Endothelial cell of umbilical vein (primary cell): ENCODE results near the gene NTN5. TPM values are rescaled to one million over a fixed set of nuclear protein-coding genes. Genes with fewer than 3 reads are reported as not detected.

ENCODE experiments used
- BruUV-seq: library from RNA; stranded (reverse); fragments of 400-500 nt; replicated peaks from 2 replicates; lab custom pipeline; 2021; lab: Mats Ljungman, UMichigan
- CTCF ChIA-PET: fragments of 300-600, 350-600 bp; sonication (Branson Sonifier 250); formaldehyde crosslinking; loops from one replicate; lab custom pipeline; 2021; ENCODE audit warnings: antibody characterized with exemption, inconsistent platforms; lab: Charles Lee
- POLR2A ChIA-PET: fragments of 300-600, 350-600 bp; sonication (Branson Sonifier 250); formaldehyde crosslinking; loops from one replicate; lab custom pipeline; 2021; ENCODE audit warnings: antibody characterized with exemption, inconsistent platforms; lab: Charles Lee
- DNase-seq: peaks from one replicate; pipeline ENCODE4 v3.0.0-alpha.2; 2011; ENCODE audit warnings: low read depth, low spot score
- FAIRE-seq: peaks from 2 replicates; lab custom pipeline; 2011; peaks lifted over from hg19 to GRCh38; lab: Jason Lieb, UNC
- H2AFZ ChIP-seq: 2 replicates; pipeline ENCODE4 v1.6.0; 2012; ENCODE audit warnings: low read depth, low read length, control low read depth, inconsistent platforms
- H3K27ac ChIP-seq: 2 replicates; pipeline ENCODE4 v1.5.1; 2011; ENCODE audit warnings: low read depth, mild to moderate bottlenecking, control low read depth, low read length, moderate library complexity; ENCODE audit not compliant: insufficient read depth
- H3K27me3 ChIP-seq, 2 experiments: 2 replicates each; pipeline versions ENCODE4 v1.6.0 to v1.6.1; 2011; ENCODE audit warnings: low read length in 2 of 2, mixed read lengths in 1 of 2; ENCODE audit not compliant: control insufficient read depth in 2 of 2, insufficient read depth in 2 of 2
- H3K36me3 ChIP-seq, 2 experiments: 2 replicates in 1 of 2; 3 replicates in 1 of 2; pipeline ENCODE4 v1.5.1; 2011; ENCODE audit warnings: low read length in 2 of 2, mild to moderate bottlenecking in 1 of 2, moderate library complexity in 1 of 2; ENCODE audit not compliant: control insufficient read depth in 2 of 2, insufficient read depth in 2 of 2; ENCODE audit errors: extremely low read depth in 1 of 2
- H3K4me1 ChIP-seq: 3 replicates; pipeline ENCODE4 v1.5.1; 2011; ENCODE audit warnings: mild to moderate bottlenecking, low read length; ENCODE audit not compliant: control insufficient read depth, insufficient read depth; ENCODE audit errors: extremely low read depth
- H3K4me2 ChIP-seq: 2 replicates; pipeline ENCODE4 v1.6.1; 2011; ENCODE audit warnings: low read length, control low read depth, mixed read lengths; ENCODE audit not compliant: insufficient read depth
- H3K4me3 ChIP-seq, 3 experiments: fragments of 200-600 bp in 1 of 3; sonication (generic), shearing (Covaris generic) in 1 of 3; replicated peaks in 1 of 3; 2 replicates each; pipeline ENCODE4 v1.5.1; 2011 to 2016; ENCODE audit warnings: control low read depth in 3 of 3, low read length in 3 of 3, mild to moderate bottlenecking in 2 of 3, inconsistent platforms in 1 of 3, low read depth in 1 of 3, moderate library complexity in 1 of 3; ENCODE audit not compliant: insufficient read depth in 1 of 3
- H3K79me2 ChIP-seq: 2 replicates; pipeline ENCODE4 v1.6.0; 2012; ENCODE audit warnings: low read length, inconsistent platforms; ENCODE audit not compliant: control insufficient read depth, insufficient read depth
- H3K9ac ChIP-seq: replicated peaks from 2 replicates; pipeline ENCODE3; 2011; ENCODE audit warnings: low read length, control low read depth; ENCODE audit not compliant: insufficient read depth; ENCODE audit errors: extremely low read depth
- H3K9me1 ChIP-seq: replicated peaks from 3 replicates; pipeline ENCODE4 v1.6.0; 2011; ENCODE audit warnings: mild to moderate bottlenecking, low read length; ENCODE audit not compliant: control insufficient read depth, insufficient read depth; ENCODE audit errors: extremely low read depth
- H3K9me3 ChIP-seq: replicated peaks from 2 replicates; pipeline ENCODE4 v1.5.1; 2012; ENCODE audit warnings: low read length, inconsistent platforms; ENCODE audit not compliant: control insufficient read depth, insufficient read depth
- H4K20me1 ChIP-seq: replicated peaks from 2 replicates; pipeline ENCODE3; 2011; ENCODE audit warnings: mild to moderate bottlenecking, low read length; ENCODE audit not compliant: control insufficient read depth, insufficient read depth; ENCODE audit errors: extremely low read depth
- EZH2 ChIP-seq: IDR thresholded peaks from 2 replicates; pipeline ENCODE4 v1.6.1; 2012; ENCODE audit warnings: borderline replicate concordance, low read depth, mild to moderate bottlenecking, moderate library complexity, low read length, inconsistent platforms; ENCODE audit not compliant: severe bottlenecking
- FOS ChIP-seq: IDR thresholded peaks from 2 replicates; pipeline ENCODE4 v1.6.1; 2011; ENCODE audit warnings: mild to moderate bottlenecking, low read length, moderate library complexity, borderline replicate concordance; ENCODE audit not compliant: insufficient read depth
- GATA2 ChIP-seq: IDR thresholded peaks from 2 replicates; pipeline ENCODE4 v1.7.0; 2011; ENCODE audit warnings: low read depth, mild to moderate bottlenecking, moderate library complexity, mixed read lengths, low read length; ENCODE audit not compliant: insufficient read length, insufficient read depth
- JUN ChIP-seq: IDR thresholded peaks from 2 replicates; pipeline ENCODE4 v1.6.1; 2011; ENCODE audit warnings: borderline replicate concordance, low read depth; ENCODE audit not compliant: insufficient read length, insufficient read depth
- MYC ChIP-seq: IDR thresholded peaks from one replicate; pipeline ENCODE4 v1.6.1; 2011; ENCODE audit warnings: mild to moderate bottlenecking, low read depth, low read length
- POLR2A ChIP-seq: IDR thresholded peaks from 2 replicates; pipeline ENCODE4 v1.6.1; 2012; ENCODE audit warnings: low read depth, mild to moderate bottlenecking, control low read depth, low read length
- POLR2AphosphoS5 ChIP-seq: IDR thresholded peaks from 2 replicates; pipeline ENCODE4 v1.6.1; 2012; ENCODE audit warnings: low read depth, mild to moderate bottlenecking, control low read depth, low read length, moderate library complexity; ENCODE audit not compliant: insufficient read depth
- dilution Hi-C: fragments of 300-500 bp; cut with MboI; formaldehyde crosslinking; loops from one replicate; pipeline ENCODE4 v1.15.0; 2019; ENCODE audit warnings: low sequenced_read_pairs; ENCODE audit not compliant: extremely low pct_ligation_motif_present
- intact Hi-C: fragments of 100-400 bp; cut with micrococcal nuclease; formaldehyde crosslinking; loops from one replicate; pipeline ENCODE4 v1.10.0; 2022
- polyA plus RNA-seq, 4 experiments: library from polyadenylated mRNA; depleted of rRNA in 3 of 4; stranded (reverse) in 3 of 4; unstranded in 1 of 4; fragments of >200 nt; gene quantifications; 2 replicates each; pipeline versions ENCODE4 v1.2.1 to v1.2.3, GENCODE V29; 2011 to 2012; ENCODE audit warnings: missing spikeins in 1 of 4
- total RNA-seq: library from RNA; stranded (reverse); gene quantifications from 2 replicates; pipeline ENCODE4 v1.2.3, GENCODE V29; 2021
- TF ChIP-seq, protein P1 (sequence below), 2 donors: IDR thresholded peaks; 1 replicate in 1 of 2; 2 replicates in 1 of 2; pipeline ENCODE4 v1.5.1; 2011; ENCODE audit warnings: low read length in 2 of 2, mild to moderate bottlenecking in 2 of 2, moderate library complexity in 2 of 2, control low read depth in 1 of 2, inconsistent platforms in 1 of 2, low read depth in 1 of 2; ENCODE audit not compliant: insufficient read depth in 1 of 2; ENCODE audit errors: extremely low read depth in 1 of 2
- TF ChIP-seq, protein P2 (sequence below): IDR thresholded peaks from 2 replicates; pipeline ENCODE4 v1.6.1; 2011; ENCODE audit not compliant: insufficient read depth, insufficient read length

Gene NTN5
- total and polyA plus RNA-seq, 2 donors (not counting 3 experiments of a cell fraction or from before 2014, with no cell fraction given), result 0.11 TPM; not detected in 1

DNA sequence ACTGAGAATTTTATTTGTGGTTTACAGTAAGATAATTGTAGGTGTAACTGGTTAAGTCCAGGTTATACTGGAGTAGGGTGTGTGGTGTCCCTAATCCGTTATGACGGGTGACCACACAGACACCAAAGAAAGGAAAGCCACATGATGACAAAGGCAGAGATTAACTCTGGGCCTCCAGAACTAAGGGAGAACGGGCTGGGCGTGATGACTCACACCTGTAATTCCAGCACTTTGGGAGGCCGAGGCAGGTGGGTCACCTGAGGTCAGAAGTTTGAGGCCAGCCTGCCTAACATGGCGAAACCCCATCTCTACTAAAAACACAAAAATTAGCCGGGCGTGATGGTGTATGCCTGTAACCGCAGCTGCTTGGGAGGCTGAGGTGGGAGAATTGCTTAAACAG, 12.8 kb upstream of the NTN5 start:
- Histone ChIP-seq H4K20me1 (no peaks in the 10 kb centered on the region), H2AFZ (no peak overlapping the region), H3K4me2 (no peak overlapping the region), H3K27me3 (peaks cover 0 to 2% of the 10 kb centered on the region in 2 experiments), H3K36me3 (no peaks in the 10 kb centered on the region), H3K9me1 (no peaks in the 10 kb centered on the region), H3K4me3 (no peak overlapping the region), H3K27ac (no peak overlapping the region), H3K9ac (no peak overlapping the region), H3K79me2 (no peaks in the 10 kb centered on the region), H3K4me1 (no peaks in the 10 kb centered on the region), H3K9me3 (no peaks in the 10 kb centered on the region)
- ChIA-PET POLR2A (no interaction called here), CTCF (interaction anchor here (2.2 to 2.5 kb wide), 2 partner anchors 10 kb away, joined by 10 to 11 read pairs; no protein-coding TSS in a partner anchor)
- DNase-seq, result no peak
- FAIRE-seq, result no peak
- dilution Hi-C loops (no loop called here), intact Hi-C loops (no loop called here)
- TF ChIP-seq, protein P1, sequence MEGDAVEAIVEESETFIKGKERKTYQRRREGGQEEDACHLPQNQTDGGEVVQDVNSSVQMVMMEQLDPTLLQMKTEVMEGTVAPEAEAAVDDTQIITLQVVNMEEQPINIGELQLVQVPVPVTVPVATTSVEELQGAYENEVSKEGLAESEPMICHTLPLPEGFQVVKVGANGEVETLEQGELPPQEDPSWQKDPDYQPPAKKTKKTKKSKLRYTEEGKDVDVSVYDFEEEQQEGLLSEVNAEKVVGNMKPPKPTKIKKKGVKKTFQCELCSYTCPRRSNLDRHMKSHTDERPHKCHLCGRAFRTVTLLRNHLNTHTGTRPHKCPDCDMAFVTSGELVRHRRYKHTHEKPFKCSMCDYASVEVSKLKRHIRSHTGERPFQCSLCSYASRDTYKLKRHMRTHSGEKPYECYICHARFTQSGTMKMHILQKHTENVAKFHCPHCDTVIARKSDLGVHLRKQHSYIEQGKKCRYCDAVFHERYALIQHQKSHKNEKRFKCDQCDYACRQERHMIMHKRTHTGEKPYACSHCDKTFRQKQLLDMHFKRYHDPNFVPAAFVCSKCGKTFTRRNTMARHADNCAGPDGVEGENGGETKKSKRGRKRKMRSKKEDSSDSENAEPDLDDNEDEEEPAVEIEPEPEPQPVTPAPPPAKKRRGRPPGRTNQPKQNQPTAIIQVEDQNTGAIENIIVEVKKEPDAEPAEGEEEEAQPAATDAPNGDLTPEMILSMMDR (IDR thresholded peaks at IDR 0.05; ENCODE audit: extremely low read depth in 1 of 2, insufficient read depth in 1 of 2, low read depth in 1 of 2, low read length in 2 of 2), result no peak
- TF ChIP-seq GATA2, result no peak
- TF ChIP-seq FOS, result no peak
- TF ChIP-seq, protein P2, sequence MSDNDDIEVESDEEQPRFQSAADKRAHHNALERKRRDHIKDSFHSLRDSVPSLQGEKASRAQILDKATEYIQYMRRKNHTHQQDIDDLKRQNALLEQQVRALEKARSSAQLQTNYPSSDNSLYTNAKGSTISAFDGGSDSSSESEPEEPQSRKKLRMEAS, result no peak
- TF ChIP-seq EZH2, result no peak
- no peak for TF ChIP-seq POLR2A
- TF ChIP-seq JUN, result no peak
- TF ChIP-seq POLR2AphosphoS5, result no peak
- no peak for TF ChIP-seq MYC
- BruUV-seq, result no TSS peak
